Aorta (tissue), 5 donors: ENCODE results near the gene RASD1. TPM values are rescaled to one million over a fixed set of nuclear protein-coding genes. Genes with fewer than 3 reads are reported as not detected.

Source experiments
- ATAC-seq: fragments of 200-7000 bp; cut with Tn5 transposase; one replicate; pipeline ENCODE4 v1.9.1; 2022; ENCODE audit warnings: moderate library complexity; ENCODE audit not compliant: low FRiP score
- DNase-seq, 2 donors: peaks; one replicate each; pipeline ENCODE4 v3.0.0-alpha.2; 2020
- H3K27ac ChIP-seq, 2 donors: one replicate each; pipeline ENCODE4 v1.5.1; 2013; ENCODE audit warnings: low read length in 2 of 2, mild to moderate bottlenecking in 2 of 2, moderate library complexity in 2 of 2, control low read depth in 1 of 2, inconsistent platforms in 1 of 2, low read depth in 1 of 2
- H3K27me3 ChIP-seq, 2 donors: one replicate each; pipeline ENCODE4 v1.6.1; 2013; ENCODE audit warnings: control low read depth in 1 of 2, low read length in 1 of 2, mild to moderate bottlenecking in 1 of 2, moderate library complexity in 1 of 2; ENCODE audit not compliant: insufficient read depth in 2 of 2, control insufficient read depth in 1 of 2
- H3K36me3 ChIP-seq, 2 donors: one replicate each; pipeline ENCODE4 v1.6.1; 2013; ENCODE audit warnings: control low read depth in 1 of 2, low read length in 1 of 2, mild to moderate bottlenecking in 1 of 2; ENCODE audit not compliant: insufficient read depth in 2 of 2, control insufficient read depth in 1 of 2
- H3K4me1 ChIP-seq, 2 donors: one replicate each; pipeline ENCODE4 v1.6.1; 2013; ENCODE audit warnings: low read length in 2 of 2, control low read depth in 1 of 2, mild to moderate bottlenecking in 1 of 2, moderate library complexity in 1 of 2; ENCODE audit not compliant: insufficient read depth in 2 of 2, control insufficient read depth in 1 of 2
- H3K4me3 ChIP-seq, 2 donors: one replicate each; pipeline ENCODE4 v1.5.1; 2013; ENCODE audit warnings: low read length in 2 of 2, control low read depth in 1 of 2, mild to moderate bottlenecking in 1 of 2
- H3K9me3 ChIP-seq: one replicate; pipeline ENCODE4 v1.6.1; 2013; ENCODE audit warnings: mild to moderate bottlenecking, low read length; ENCODE audit not compliant: control insufficient read depth
- WGBS, 2 donors: extraction: QIAGEN DNeasy Blood & Tissue Kit; methylation state at CpG; one replicate each; pipeline ENCODE4 v1.1.7; 2013; 5-methylcytosine and 5-hydroxymethylcytosine counted together
- intact Hi-C, 2 donors: fragments of 100-400 bp; cut with DNase I; formaldehyde crosslinking; loops; one replicate each; pipeline versions ENCODE4 v1.14.2 to v1.15.0; 2022
- polyA plus RNA-seq, 2 donors: library from polyadenylated mRNA; stranded (reverse); fragments of 200-250 nt; gene quantifications; one replicate each; pipeline ENCODE4 v1.2.3, GENCODE V29; 2013
- total RNA-seq, 2 donors: library from RNA; stranded (reverse); fragmentation: NEBNext Ultra II Directional; extraction: Animal tissue kit (Norgen Biotek cat#: 25700); gene quantifications; one replicate each; pipeline ENCODE4 v1.2.1, GENCODE V29; 2021
- donor health status: healthy with polysubstance abuse.
- donor health status: Bipolar disorder and iron deficiency.
- donor health status: DM: no; HTN: no; CAD: no.
- donor health status: DM: no; HTN: no; CAD: no.
- donor health status: DM: yes; HTN: yes; CAD: no.

RASD1 gene
- total and polyA plus RNA-seq, 4 donors, result 2.9 to 50.1 (median 8.3) TPM

- WGBS, 2 donors, result 1% methylated on average over 65 of the region's 65 CpGs
- Histone ChIP-seq H3K4me1 (no peaks in the 10 kb centered on the region), H3K4me3 (peak overlapping the region in 1 of 2 donors; percentile 6), H3K27me3 (no peaks in the 10 kb centered on the region), H3K27ac (no peak overlapping the region), H3K9me3 (no peaks in the 10 kb centered on the region), H3K36me3 (peaks cover 0 to 4% of the 10 kb centered on the region in 2 donors)
- peak in 1 of 2 donors; percentile 83 for DNase-seq
- peak; percentile 3 for ATAC-seq
- intact Hi-C loops, result loop anchor here (1.0 to 5.0 kb wide), 6 partner anchors 19 to 147 kb away; partner anchors contain the start of genes MED9 (in 1 of the 2) and PEMT (in 1 of the 2)
Observed at GRCh38 chr17:17495536-17496188, 533 bp downstream of the RASD1 start.

DNA sequence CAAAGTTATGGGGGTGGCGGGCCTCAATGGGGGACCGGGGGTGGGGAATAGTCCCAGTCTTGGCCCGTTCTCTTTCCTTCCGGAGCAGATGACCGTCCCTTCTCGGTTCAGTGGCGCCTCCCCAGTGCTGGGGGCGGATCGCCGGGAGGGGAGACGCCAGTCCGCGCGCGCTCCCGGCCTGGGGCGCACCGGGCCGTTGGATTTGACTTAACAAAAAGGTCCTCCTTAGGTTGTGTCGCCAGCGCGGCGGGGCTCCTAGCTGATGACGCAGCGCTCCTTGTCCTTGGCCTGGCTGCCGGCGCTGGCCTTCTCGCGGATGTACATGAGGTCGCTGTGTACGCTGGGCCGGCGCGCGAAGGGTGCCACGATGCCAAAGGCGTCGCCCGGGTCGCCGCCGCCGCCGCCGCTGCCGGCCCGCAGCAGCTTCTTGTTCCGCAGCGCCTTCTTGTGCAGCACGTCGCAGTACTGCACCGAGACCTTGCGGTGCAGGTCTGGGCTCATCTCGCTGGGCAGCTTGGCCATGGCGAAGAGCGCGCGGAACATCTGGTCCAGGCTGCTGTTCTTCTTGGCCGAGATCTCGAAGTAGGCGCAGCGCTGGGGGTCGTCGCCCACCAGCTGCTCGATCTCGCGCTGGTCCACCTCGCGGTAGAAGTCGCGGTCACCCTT is 1.2 kb downstream of the RASD1 start:
- intact Hi-C loops, result loop anchor here in 1 of 2 donors (5.0 kb wide), 2 partner anchors 97 to 138 kb away; partner anchors contain the start of gene PEMT
- Histone ChIP-seq H3K9me3 (no peaks in the 10 kb centered on the region), H3K27ac (no peak overlapping the region), H3K27me3 (no peaks in the 10 kb centered on the region), H3K4me3 (no peak overlapping the region), H3K4me1 (no peaks in the 10 kb centered on the region), H3K36me3 (peaks cover 0 to 4% of the 10 kb centered on the region in 2 donors)
- peak; percentile 4 for ATAC-seq
- DNase-seq, result peak in 1 of 2 donors; percentile 87
- WGBS, 2 donors, result 3 to 4% methylated on average over 68 to 71 of the region's 71 CpGs

- Histone ChIP-seq H3K36me3 (peaks cover 0 to 4% of the 10 kb centered on the region in 2 donors), H3K4me3 (no peak overlapping the region), H3K27me3 (no peaks in the 10 kb centered on the region), H3K9me3 (no peaks in the 10 kb centered on the region), H3K4me1 (no peaks in the 10 kb centered on the region), H3K27ac (no peak overlapping the region)
- 73% methylated on average over 14 of the region's 14 CpGs for WGBS, 2 donors
- no peak for DNase-seq
- no peak for ATAC-seq
- intact Hi-C loops, result no loop called here
Observed at GRCh38 chr17:17494499-17494869, 1.7 kb downstream of the RASD1 start.

DNA sequence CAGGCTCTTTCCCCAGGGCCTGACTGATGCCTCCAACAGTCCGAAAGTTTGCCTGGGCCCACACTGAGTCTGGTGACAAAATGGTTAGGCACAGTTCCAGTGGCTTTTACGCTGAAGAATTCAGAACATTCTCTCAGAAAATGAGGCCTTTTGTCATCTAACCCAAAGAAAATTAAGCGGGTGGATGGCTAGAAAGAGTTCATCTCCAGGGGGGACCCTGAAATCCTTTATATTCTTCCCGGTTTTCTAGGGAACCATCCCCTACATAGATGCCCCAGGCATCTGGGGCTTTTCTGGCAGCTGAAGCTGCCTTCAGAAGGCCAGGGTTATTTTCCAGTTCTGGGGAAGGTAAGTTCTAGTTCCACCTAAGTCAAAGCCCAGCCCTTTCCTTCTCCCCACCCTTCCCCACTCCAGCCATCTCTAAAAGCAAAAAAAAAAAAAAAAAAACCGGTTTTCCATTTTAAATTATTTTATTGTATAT is 2.2 kb downstream of the RASD1 start:
- ATAC-seq (no peak), DNase-seq (no peak)
- H3K27ac ChIP-seq, result no peak overlapping the region
- H3K4me3 ChIP-seq, result no peak overlapping the region
- no peaks in the 10 kb centered on the region for H3K9me3 ChIP-seq
- WGBS, 2 donors, result 85 to 89% methylated on average over 5 of the region's 5 CpGs
- H3K36me3 ChIP-seq, result peaks cover 0 to 4% of the 10 kb centered on the region in 2 donors
- no peaks in the 10 kb centered on the region for H3K27me3 ChIP-seq
- H3K4me1 ChIP-seq, result no peaks in the 10 kb centered on the region
- intact Hi-C loops, result no loop called here

DNA sequence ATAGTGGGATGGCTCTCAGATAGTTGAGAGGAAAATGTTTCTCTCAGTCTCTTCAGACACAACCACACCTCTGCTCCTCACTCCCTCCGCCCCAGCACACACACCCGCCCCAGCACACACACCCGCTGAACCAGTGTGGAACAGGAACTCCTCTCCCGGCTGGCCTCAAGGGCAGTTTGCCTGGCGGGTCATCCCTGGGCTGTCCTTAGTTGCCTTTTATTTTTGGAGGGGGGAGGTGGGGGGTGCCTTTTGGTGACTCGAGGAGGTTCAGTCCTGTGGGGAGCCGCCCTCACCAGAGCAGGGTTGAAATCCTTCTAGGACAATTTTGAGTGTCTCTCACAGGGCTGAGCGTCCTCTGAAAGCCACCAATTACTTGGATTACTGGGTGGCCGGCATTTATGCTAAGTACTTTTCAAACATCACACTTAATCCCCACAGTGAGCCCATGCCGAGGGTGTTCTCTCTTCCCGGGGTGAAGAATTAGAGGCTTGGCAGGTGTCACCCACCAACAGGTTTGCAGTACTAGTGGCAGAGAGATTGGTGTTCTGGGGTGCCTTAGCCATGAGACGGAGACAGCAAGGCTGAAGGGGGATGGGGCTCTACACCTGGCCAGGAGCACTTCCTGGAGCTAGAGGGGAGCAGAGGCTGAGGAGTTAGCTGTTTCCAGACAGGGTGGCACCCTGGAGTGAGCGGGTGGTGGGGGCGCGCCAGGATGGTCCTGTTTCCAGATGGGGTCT is 2.8 kb downstream of the RASD1 start:
- Histone ChIP-seq H3K27me3 (no peaks in the 10 kb centered on the region), H3K4me3 (no peak overlapping the region), H3K9me3 (no peaks in the 10 kb centered on the region), H3K4me1 (no peaks in the 10 kb centered on the region), H3K36me3 (peaks cover 0 to 4% of the 10 kb centered on the region in 2 donors), H3K27ac (no peak overlapping the region)
- no peak for ATAC-seq
- intact Hi-C loops, result no loop called here
- 86 to 88% methylated on average over 15 of the region's 15 CpGs for WGBS, 2 donors
- DNase-seq, result peak in 1 of 2 donors; percentile 78

GRCh38 chr17:17492571-17492970 is 3.6 kb downstream of the RASD1 start:
- Histone ChIP-seq H3K27me3 (no peaks in the 10 kb centered on the region), H3K4me1 (no peaks in the 10 kb centered on the region), H3K4me3 (no peak overlapping the region), H3K27ac (no peak overlapping the region), H3K9me3 (no peaks in the 10 kb centered on the region), H3K36me3 (peaks cover 0 to 4% of the 10 kb centered on the region in 2 donors)
- DNase-seq, result peak in 1 of 2 donors; percentile 55
- 93 to 94% methylated on average over 9 of the region's 9 CpGs for WGBS, 2 donors
- intact Hi-C loops, result no loop called here
- no peak for ATAC-seq

GRCh38 chr17:17492085-17492484 is 4.1 kb downstream of the RASD1 start:
- intact Hi-C loops, result no loop called here
- DNase-seq, result peak in 1 of 2 donors; percentile 57
- no peaks in the 10 kb centered on the region for H3K9me3 ChIP-seq
- no peaks in the 10 kb centered on the region for H3K27me3 ChIP-seq
- WGBS, 2 donors, result 88 to 89% methylated on average over 11 of the region's 11 CpGs
- H3K4me1 ChIP-seq, result no peaks in the 10 kb centered on the region
- no peak overlapping the region for H3K27ac ChIP-seq
- ATAC-seq, result no peak
- H3K36me3 ChIP-seq, result peaks cover 0 to 4% of the 10 kb centered on the region in 2 donors
- no peak overlapping the region for H3K4me3 ChIP-seq

DNA sequence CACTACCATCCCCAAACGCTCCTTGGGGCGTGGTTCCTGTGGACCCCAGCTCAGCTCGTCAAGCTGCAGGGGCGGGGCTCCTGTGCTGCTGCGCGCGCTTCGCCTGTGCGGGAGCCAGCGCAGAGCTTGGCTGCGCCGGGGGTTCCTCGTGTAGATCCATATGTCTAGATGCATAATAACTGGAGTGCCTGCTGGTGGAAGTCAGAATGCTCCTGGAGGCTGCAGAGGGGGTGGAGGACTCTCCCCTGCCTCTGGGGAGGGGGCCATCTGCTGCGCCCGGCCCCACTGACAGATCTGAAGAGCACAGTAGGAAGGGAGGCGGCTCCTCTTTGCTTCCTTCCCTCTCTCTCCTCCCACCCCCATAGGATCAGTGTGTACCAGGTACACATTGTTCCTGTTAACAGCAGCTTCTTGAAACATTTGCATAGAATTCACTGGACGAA is 4.6 kb downstream of the RASD1 start:
- Histone ChIP-seq H3K9me3 (no peaks in the 10 kb centered on the region), H3K4me3 (no peak overlapping the region), H3K27me3 (no peaks in the 10 kb centered on the region), H3K4me1 (no peaks in the 10 kb centered on the region), H3K36me3 (peaks cover 0 to 4% of the 10 kb centered on the region in 2 donors), H3K27ac (no peak overlapping the region)
- intact Hi-C loops, result no loop called here
- ATAC-seq, result no peak
- 92 to 93% methylated on average over 17 of the region's 17 CpGs for WGBS, 2 donors
- DNase-seq, result peak in 1 of 2 donors; percentile 70
